Lung (tissue), 12 donors: ENCODE measurements around the gene CIAO2B. TPM values are rescaled to one million over a fixed set of nuclear protein-coding genes. Genes with fewer than 3 reads are reported as not detected.
A peak's percentile ranks its signal among the peaks of the same experiment; 100 is the strongest.

Experiments used
- ATAC-seq: fragments of 200-7000 bp; cut with Tn5 transposase; one replicate; pipeline ENCODE4 v1.9.1; 2020; ENCODE audit warnings: moderate number of reproducible peaks; ENCODE audit not compliant: insufficient read depth, low FRiP score
- DNase-seq, 3 donors: peaks; one replicate each; pipeline ENCODE4 v3.0.0-alpha.2; 2013 to 2017
- H3K27ac ChIP-seq, 2 donors: one replicate each; pipeline ENCODE4 v1.5.1; 2013; ENCODE audit warnings: mild to moderate bottlenecking in 2 of 2, moderate library complexity in 2 of 2, control low read depth in 1 of 2, inconsistent platforms in 1 of 2, low read depth in 1 of 2, low read length in 1 of 2
- H3K27me3 ChIP-seq, 3 donors: one replicate each; pipeline ENCODE4 v1.5.1; 2013; ENCODE audit warnings: low read length in 2 of 3; ENCODE audit not compliant: control insufficient read depth in 3 of 3, insufficient read depth in 3 of 3
- H3K36me3 ChIP-seq, 4 donors: one replicate each; pipeline ENCODE4 v1.5.1; 2013; ENCODE audit warnings: low read length in 4 of 4, mild to moderate bottlenecking in 1 of 4, moderate library complexity in 1 of 4; ENCODE audit not compliant: control insufficient read depth in 4 of 4, insufficient read depth in 4 of 4
- H3K4me1 ChIP-seq, 5 donors: one replicate each; pipeline ENCODE4 v1.5.1; 2013; ENCODE audit warnings: low read length in 5 of 5, mild to moderate bottlenecking in 2 of 5, moderate library complexity in 1 of 5; ENCODE audit not compliant: control insufficient read depth in 5 of 5, insufficient read depth in 5 of 5
- H3K4me3 ChIP-seq: one replicate; pipeline ENCODE4 v1.5.1; 2013; ENCODE audit warnings: mild to moderate bottlenecking, control low read depth, moderate library complexity
- H3K9ac ChIP-seq, 2 donors: one replicate each; pipeline ENCODE4 v1.5.1; 2013; ENCODE audit warnings: low read length in 2 of 2, control low read depth in 1 of 2; ENCODE audit not compliant: insufficient read depth in 1 of 2
- H3K9me3 ChIP-seq, 4 donors: one replicate each; pipeline ENCODE4 v1.5.1; 2013; ENCODE audit warnings: low read length in 3 of 4, mild to moderate bottlenecking in 1 of 4, moderate library complexity in 1 of 4; ENCODE audit not compliant: control insufficient read depth in 4 of 4, insufficient read depth in 3 of 4
- WGBS, 2 donors: extraction: QIAGEN DNeasy Blood & Tissue Kit; methylation state at CpG; one replicate each; pipeline ENCODE4 v1.1.7; 2013; 5-methylcytosine and 5-hydroxymethylcytosine counted together
- polyA plus RNA-seq, 2 donors: library from polyadenylated mRNA; stranded (reverse); fragments of 200-250 nt; gene quantifications; one replicate each; pipeline ENCODE4 v1.2.1, GENCODE V29; 2013
- total RNA-seq, 2 donors: library from RNA; depleted of rRNA in 1 of 2; stranded (reverse); fragments of >200 nt in 1 of 2; gene quantifications; one replicate each; pipeline ENCODE4 v1.2.1, GENCODE V29; 2014 to 2021
- TF ChIP-seq, protein P1 (sequence below): IDR thresholded peaks from 2 replicates; pipeline ENCODE4 v1.5.1; 2012; ENCODE audit warnings: mild to moderate bottlenecking; ENCODE audit errors: control extremely low read depth, extremely low read depth
- donor health status: control.
- donor health status: control.
- donor health status: Bipolar disorder and iron deficiency.
- donor health status: healthy.
- donor health status: DM: yes; HTN: yes; CAD: no.

The CIAO2B gene
- total and polyA plus RNA-seq, 4 donors: 48.8 to 257 (median 159) TPM

DNA sequence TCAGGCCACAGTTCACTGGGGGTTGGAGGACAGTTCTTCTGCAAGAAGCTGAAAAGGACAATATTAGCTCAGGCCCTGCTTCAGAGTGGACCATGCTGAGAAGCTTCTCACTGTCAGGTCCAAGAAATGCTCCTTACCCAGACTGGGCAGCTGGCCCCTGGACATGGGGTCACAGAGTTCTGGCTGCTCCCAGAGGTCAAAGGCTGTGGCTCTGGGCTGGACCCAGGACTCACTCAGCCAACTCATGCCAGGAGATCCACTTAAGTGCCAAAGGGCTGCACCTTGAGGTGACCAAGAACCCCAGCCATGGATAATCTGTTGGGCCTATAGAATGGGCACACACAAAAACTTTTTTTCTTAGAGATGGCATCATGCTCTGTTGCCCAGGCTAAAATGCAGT lies 5.2 kb upstream of the CIAO2B start:
- no peaks in the 10 kb centered on the region for H3K27me3 ChIP-seq
- no peak overlapping the region for H3K9ac ChIP-seq
- DNase-seq: no peak
- H3K36me3 ChIP-seq: peaks cover 25 to 50% (median 43%) of the 10 kb centered on the region in 4 donors
- H3K9me3 ChIP-seq: no peaks in the 10 kb centered on the region
- no peak overlapping the region for H3K4me3 ChIP-seq
- H3K27ac ChIP-seq: no peak overlapping the region
- no peak for ATAC-seq
- peaks cover 0 to 20% (median 9%) of the 10 kb centered on the region in 5 donors for H3K4me1 ChIP-seq
- TF ChIP-seq, protein P1, sequence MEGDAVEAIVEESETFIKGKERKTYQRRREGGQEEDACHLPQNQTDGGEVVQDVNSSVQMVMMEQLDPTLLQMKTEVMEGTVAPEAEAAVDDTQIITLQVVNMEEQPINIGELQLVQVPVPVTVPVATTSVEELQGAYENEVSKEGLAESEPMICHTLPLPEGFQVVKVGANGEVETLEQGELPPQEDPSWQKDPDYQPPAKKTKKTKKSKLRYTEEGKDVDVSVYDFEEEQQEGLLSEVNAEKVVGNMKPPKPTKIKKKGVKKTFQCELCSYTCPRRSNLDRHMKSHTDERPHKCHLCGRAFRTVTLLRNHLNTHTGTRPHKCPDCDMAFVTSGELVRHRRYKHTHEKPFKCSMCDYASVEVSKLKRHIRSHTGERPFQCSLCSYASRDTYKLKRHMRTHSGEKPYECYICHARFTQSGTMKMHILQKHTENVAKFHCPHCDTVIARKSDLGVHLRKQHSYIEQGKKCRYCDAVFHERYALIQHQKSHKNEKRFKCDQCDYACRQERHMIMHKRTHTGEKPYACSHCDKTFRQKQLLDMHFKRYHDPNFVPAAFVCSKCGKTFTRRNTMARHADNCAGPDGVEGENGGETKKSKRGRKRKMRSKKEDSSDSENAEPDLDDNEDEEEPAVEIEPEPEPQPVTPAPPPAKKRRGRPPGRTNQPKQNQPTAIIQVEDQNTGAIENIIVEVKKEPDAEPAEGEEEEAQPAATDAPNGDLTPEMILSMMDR: no peak

DNA sequence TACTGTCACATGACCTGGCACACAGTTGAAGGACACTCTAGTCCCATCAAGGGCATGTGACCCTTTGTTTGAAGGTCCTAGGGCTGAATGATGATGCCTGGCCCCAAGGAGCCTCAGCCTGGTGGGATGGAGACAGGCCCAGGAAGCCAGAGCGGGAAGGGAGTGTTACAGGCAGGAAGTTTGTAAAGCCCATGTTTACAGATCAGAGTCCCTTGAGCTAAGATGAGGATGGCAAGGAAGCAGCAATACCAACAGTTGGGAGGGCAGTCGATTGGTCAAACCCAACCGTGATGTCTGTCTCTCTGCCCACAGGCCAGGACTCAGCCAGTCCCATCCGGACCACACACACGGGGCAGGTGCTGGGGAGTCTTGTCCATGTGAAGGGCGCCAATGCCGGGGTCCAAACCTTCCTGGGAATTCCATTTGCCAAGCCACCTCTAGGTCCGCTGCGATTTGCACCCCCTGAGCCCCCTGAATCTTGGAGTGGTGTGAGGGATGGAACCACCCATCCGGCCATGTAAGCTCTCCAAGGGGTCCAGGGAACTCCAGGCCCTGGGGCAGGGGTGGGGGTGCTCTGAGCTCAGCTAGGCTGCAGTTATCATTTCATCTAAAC lies 3.6 kb upstream of the CIAO2B start:
- H3K36me3 ChIP-seq: peaks cover 22 to 39% (median 35%) of the 10 kb centered on the region in 4 donors
- WGBS, 2 donors: 85 to 88% methylated on average over 10 of the region's 10 CpGs
- no peak overlapping the region for H3K4me3 ChIP-seq
- H3K9me3 ChIP-seq: no peaks in the 10 kb centered on the region
- peaks cover 7 to 25% (median 16%) of the 10 kb centered on the region in 5 donors for H3K4me1 ChIP-seq
- no peak overlapping the region for H3K9ac ChIP-seq
- H3K27ac ChIP-seq: no peak overlapping the region
- no peak for DNase-seq
- no peak for ATAC-seq
- no peaks in the 10 kb centered on the region for H3K27me3 ChIP-seq
- TF ChIP-seq, protein P1: no peak

DNA sequence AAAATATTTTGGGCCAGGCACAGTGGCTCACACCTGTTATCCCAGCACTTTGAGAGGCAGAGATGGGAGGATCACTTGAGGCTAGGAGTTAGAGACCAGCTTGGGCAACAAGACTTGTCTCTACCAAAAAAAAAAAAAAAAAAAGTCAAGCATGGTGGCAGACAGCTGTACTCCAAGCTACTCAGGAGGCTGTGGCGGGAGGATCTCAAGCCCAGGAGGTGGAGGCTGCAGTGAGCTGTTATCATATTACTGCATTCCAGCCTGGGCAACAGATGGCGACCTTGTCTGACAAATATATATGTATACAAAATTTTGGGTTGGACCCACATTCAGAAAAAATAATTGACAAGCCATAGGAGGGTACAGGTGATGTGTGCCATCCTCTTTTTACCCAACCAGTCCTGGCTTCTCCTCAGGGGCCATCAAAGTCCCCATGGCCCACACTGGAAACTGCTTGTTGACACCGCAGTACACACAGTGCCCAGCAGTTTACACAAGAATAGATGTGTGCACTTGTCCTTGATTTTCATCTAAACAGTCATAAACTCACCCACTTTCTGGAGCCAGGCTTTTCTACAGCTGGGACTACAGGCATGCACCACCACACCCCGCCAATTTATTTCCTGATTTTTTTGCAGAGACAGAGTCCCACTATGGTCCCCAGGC lies 2.8 kb upstream of the CIAO2B start:
- H3K4me3 ChIP-seq: no peak overlapping the region
- 92 to 95% methylated on average over 4 of the region's 4 CpGs for WGBS, 2 donors
- DNase-seq (no peak), ATAC-seq (no peak)
- H3K27ac ChIP-seq: peak overlapping the region in 1 of 2 donors; percentile 51
- TF ChIP-seq, protein P1: no peak
- peak overlapping the region in 1 of 2 donors; percentile 5 for H3K9ac ChIP-seq
- H3K4me1 ChIP-seq: peaks cover 7 to 28% (median 16%) of the 10 kb centered on the region in 5 donors
- peaks cover 26 to 36% (median 30%) of the 10 kb centered on the region in 4 donors for H3K36me3 ChIP-seq
- no peaks in the 10 kb centered on the region for H3K9me3 ChIP-seq
- H3K27me3 ChIP-seq: no peaks in the 10 kb centered on the region
